Astrocyte (in vitro differentiated cells and primary cell): Measurements from ENCODE around the gene CKAP5. TPM values are rescaled to one million over a fixed set of nuclear protein-coding genes. Genes with fewer than 3 reads are reported as not detected.

Experiments used
- DNase-seq: peaks from one replicate; pipeline ENCODE4 v3.0.0-alpha.2; 2010; ENCODE audit warnings: low read depth
- FAIRE-seq: peaks from 2 replicates; lab custom pipeline; 2011; peaks lifted over from hg19 to GRCh38; lab: Jason Lieb, UNC
- H2AFZ ChIP-seq: 2 replicates; pipeline ENCODE4 v1.6.0; 2012; ENCODE audit warnings: low read depth, low read length, inconsistent platforms
- H3K27ac ChIP-seq: 2 replicates; pipeline ENCODE4 v1.5.1; 2011; ENCODE audit warnings: low read depth, low read length, inconsistent platforms
- H3K27me3 ChIP-seq: 2 replicates; pipeline ENCODE4 v1.6.0; 2011; ENCODE audit warnings: low read length, inconsistent platforms; ENCODE audit not compliant: insufficient read depth
- H3K36me3 ChIP-seq: 2 replicates; pipeline ENCODE4 v1.5.1; 2011; ENCODE audit warnings: low read length, inconsistent platforms; ENCODE audit not compliant: insufficient read depth
- H3K4me1 ChIP-seq: 2 replicates; pipeline ENCODE4 v1.5.1; 2011; ENCODE audit warnings: low read length, inconsistent platforms; ENCODE audit not compliant: insufficient read depth
- H3K4me2 ChIP-seq: 2 replicates; pipeline ENCODE4 v1.6.0; 2012; ENCODE audit warnings: low read length, inconsistent platforms
- H3K4me3 ChIP-seq: 2 replicates; pipeline ENCODE4 v1.5.1; 2011; ENCODE audit warnings: low read depth, mild to moderate bottlenecking, low read length, inconsistent platforms; ENCODE audit not compliant: insufficient read depth
- H3K79me2 ChIP-seq: 2 replicates; pipeline ENCODE4 v1.6.0; 2012; ENCODE audit warnings: mild to moderate bottlenecking, low read length, inconsistent platforms; ENCODE audit not compliant: insufficient read depth
- H3K9ac ChIP-seq: 2 replicates; pipeline ENCODE4 v1.6.0; 2012; ENCODE audit warnings: mild to moderate bottlenecking, low read length, inconsistent platforms
- H3K9me3 ChIP-seq: 2 replicates; pipeline ENCODE4 v1.5.1; 2012; ENCODE audit warnings: low read depth, mild to moderate bottlenecking, low read length, inconsistent platforms; ENCODE audit not compliant: insufficient read depth
- H4K20me1 ChIP-seq: 2 replicates; pipeline ENCODE4 v1.6.0; 2012; ENCODE audit warnings: low read length, inconsistent platforms; ENCODE audit not compliant: insufficient read depth
- H3K27ac Mint-ChIP-seq: one replicate; pipeline ENCODE4 v1.8.0; 2021; ENCODE audit warnings: mild to moderate bottlenecking, mixed read lengths; ENCODE audit not compliant: unreplicated experiment
- H3K27me3 Mint-ChIP-seq: one replicate; pipeline ENCODE4 v1.8.0; 2021; ENCODE audit warnings: low read depth, mixed read lengths; ENCODE audit not compliant: unreplicated experiment
- H3K36me3 Mint-ChIP-seq: one replicate; pipeline ENCODE4 v1.8.0; 2021; ENCODE audit warnings: low read depth, mixed read lengths; ENCODE audit not compliant: unreplicated experiment
- H3K4me1 Mint-ChIP-seq: one replicate; pipeline ENCODE4 v1.8.0; 2021; ENCODE audit warnings: low read depth, mixed read lengths; ENCODE audit not compliant: unreplicated experiment
- H3K4me3 Mint-ChIP-seq: one replicate; pipeline ENCODE4 v1.8.0; 2021; ENCODE audit warnings: mild to moderate bottlenecking, moderate library complexity, mixed read lengths; ENCODE audit not compliant: unreplicated experiment
- H3K9me3 Mint-ChIP-seq: one replicate; pipeline ENCODE4 v1.8.0; 2021; ENCODE audit warnings: mild to moderate bottlenecking, mixed read lengths; ENCODE audit not compliant: unreplicated experiment
- CTCF ChIP-seq: IDR thresholded peaks from 2 replicates; pipeline ENCODE4 v1.5.1; 2011; ENCODE audit warnings: low read depth, mild to moderate bottlenecking, inconsistent platforms, low read length, moderate library complexity; ENCODE audit not compliant: insufficient read depth
- EZH2 ChIP-seq: IDR thresholded peaks from 2 replicates; pipeline ENCODE4 v1.6.1; 2012; ENCODE audit warnings: mild to moderate bottlenecking, low read length, inconsistent platforms; ENCODE audit not compliant: insufficient read depth
- total RNA-seq: library from RNA; stranded (reverse); gene quantifications from 2 replicates; pipeline ENCODE4 v1.2.1, GENCODE V29; 2021

The CKAP5 gene
- total RNA-seq, 1 donor from 2014 or later = 99.9 TPM

GRCh38 chr11:46745328-46745727, 100.8 kb downstream of the CKAP5 start:
- no peak overlapping the region for H3K9ac ChIP-seq
- H3K27ac ChIP-seq = no peak overlapping the region
- H3K27me3 ChIP-seq = no peaks in the 10 kb centered on the region
- H3K4me1 Mint-ChIP-seq = no peaks in the 10 kb centered on the region
- no peak for FAIRE-seq
- DNase-seq = no peak
- no peaks in the 10 kb centered on the region for H3K4me1 ChIP-seq
- H3K4me3 ChIP-seq = no peak overlapping the region
- no peaks in the 10 kb centered on the region for H4K20me1 ChIP-seq
- no peaks in the 10 kb centered on the region for H3K79me2 ChIP-seq
- peaks cover 61% of the 10 kb centered on the region for H3K36me3 ChIP-seq
- TF ChIP-seq CTCF = no peak
- TF ChIP-seq EZH2 = no peak
- H3K9me3 Mint-ChIP-seq = no peaks in the 10 kb centered on the region
- H3K9me3 ChIP-seq = no peaks in the 10 kb centered on the region
- H3K4me2 ChIP-seq = no peak overlapping the region
- no peaks in the 10 kb centered on the region for H3K27me3 Mint-ChIP-seq
- no peak overlapping the region for H2AFZ ChIP-seq
- H3K27ac Mint-ChIP-seq = no peak overlapping the region
- H3K36me3 Mint-ChIP-seq = peaks cover 27% of the 10 kb centered on the region
- no peak overlapping the region for H3K4me3 Mint-ChIP-seq

GRCh38 chr11:46743693-46744339, 102.3 kb downstream of the CKAP5 start:
- H3K9me3 Mint-ChIP-seq = no peaks in the 10 kb centered on the region
- H3K36me3 Mint-ChIP-seq = peaks cover 30% of the 10 kb centered on the region

More at GRCh38 chr11:46743693-46744339, 102.3 kb downstream of the CKAP5 start:
- Mint-ChIP-seq H3K4me1 (no peaks in the 10 kb centered on the region), H3K27ac (no peak overlapping the region), H3K4me3 (no peak overlapping the region), H3K27me3 (no peaks in the 10 kb centered on the region)
- Histone ChIP-seq H3K36me3 (peaks cover 55% of the 10 kb centered on the region), H3K27me3 (no peaks in the 10 kb centered on the region), H3K9ac (no peak overlapping the region), H2AFZ (no peak overlapping the region), H3K4me2 (no peak overlapping the region), H3K9me3 (no peaks in the 10 kb centered on the region), H4K20me1 (no peaks in the 10 kb centered on the region), H3K4me3 (no peak overlapping the region), H3K4me1 (no peaks in the 10 kb centered on the region), H3K27ac (no peak overlapping the region), H3K79me2 (no peaks in the 10 kb centered on the region)
- no peak for TF ChIP-seq CTCF
- FAIRE-seq (no peak), DNase-seq (no peak)
